ENCODE measurements around the gene CHKA. TPM values are rescaled to one million over a fixed set of nuclear protein-coding genes. Genes with fewer than 3 reads are reported as not detected.

Gene CHKA
- total RNA-seq, 2 donors from 2014 or later: 50.1 to 83.7 TPM

GRCh38 chr11:68003846-68004550 is 117.2 kb downstream of the CHKA start, which contains the start of gene UNC93B1:
UNC93B1 (minus strand) TSS chr11:68004097; CDS start chr11:68004043, 54 bp downstream.
- peak within 1 kb of the TSS; percentile 76 for H3K4me3 ChIP-seq
- intact Hi-C loops (cut with DNase I): no loop called here
- H3K27me3 ChIP-seq: no peaks in the 10 kb centered on the region
- H3K36me3 ChIP-seq: no peaks in the 10 kb centered on the region
- peak; percentile 95 for DNase-seq
- peak within 1 kb of the TSS; percentile 75 for H3K27ac ChIP-seq
- peak within 1 kb of the TSS; percentile 40 to 77 for H3K9ac ChIP-seq (ENCODE audit: low read depth in 2 of 2, low read length in 2 of 2)
- H3K9me3 ChIP-seq: no peaks in the 10 kb centered on the region
- TF ChIP-seq CTCF (IDR thresholded peaks at IDR 0.05): no peak
- H3K4me1 ChIP-seq: peaks cover 6% of the 10 kb centered on the region

GRCh38 chr11:68002938-68003845 is 118.0 kb downstream of the CHKA start:
- peak overlapping the region; percentile 75 for H3K27ac ChIP-seq
- intact Hi-C loops (cut with DNase I): no loop called here

More at GRCh38 chr11:68002938-68003845, 118.0 kb downstream of the CHKA start:
- H3K27me3 ChIP-seq: no peaks in the 10 kb centered on the region
- peak; percentile 59 for DNase-seq
- H3K9ac ChIP-seq (ENCODE audit: low read depth in 2 of 2, low read length in 2 of 2): peak overlapping the region; percentile 2 to 77
- peaks cover 3% of the 10 kb centered on the region for H3K4me1 ChIP-seq
- no peak for TF ChIP-seq CTCF (IDR thresholded peaks at IDR 0.05)
- no peaks in the 10 kb centered on the region for H3K9me3 ChIP-seq
- no peaks in the 10 kb centered on the region for H3K36me3 ChIP-seq
- peak overlapping the region; percentile 76 for H3K4me3 ChIP-seq

Small RNA genes within 50 kb of the gene (microRNA-seq; reads per million reads assigned to microRNA genes)
- not detected for gene MIR4691
- gene MIR6753: not detected
- 2.8 reads per million for gene MIR7113

Other genes starting within 250 kb of the CHKA start
- gene UNC93B1, start 117.3 kb downstream of the CHKA start, total RNA-seq: 10 to 100 TPM; 46.3 to 55.4 TPM
- 10 to 100 TPM; 17.7 to 18.8 TPM for gene ALDH3B1, start 111.1 kb downstream of the CHKA start, total RNA-seq
- 100 to 1,000 TPM; 149 to 247 TPM for gene NDUFS8, start 90.7 kb downstream of the CHKA start, total RNA-seq
- 100 to 1,000 TPM; 133 to 246 TPM for gene TCIRG1, start 82.4 kb downstream of the CHKA start, total RNA-seq
- 10 to 100 TPM; 42.6 to 59.1 TPM for gene KMT5B, start 91.9 kb upstream of the CHKA start, total RNA-seq
- gene C11orf24, start 150.6 kb upstream of the CHKA start, total RNA-seq: 10 to 100 TPM; 55.3 to 66.6 TPM
- gene LRP5, start 191.2 kb upstream of the CHKA start, total RNA-seq: 100 to 1,000 TPM in 1 of 2 donors, 10 to 100 TPM in 1; 81.0 to 110 TPM